Activated CD4-positive, alpha-beta T cell treated with anti-CD3 and anti-CD28 coated beads, Interleukin-2, amount 50 U/mL, for 1 hour (primary cell): ENCODE data around the gene HOTAIR.

ENCODE experiments used
- DNase-seq: peaks from one replicate; pipeline ENCODE4 v3.0.0-alpha.2; 2020

HOTAIR gene

GRCh38 chr12:53974084-53975063 lies at the start of gene HOTAIR:
HOTAIR (minus strand) TSS chr12:53974954.
- no peak for DNase-seq

GRCh38 chr12:54024127-54024526 lies 49.4 kb upstream of the HOTAIR start:
- no peak for DNase-seq

DNA sequence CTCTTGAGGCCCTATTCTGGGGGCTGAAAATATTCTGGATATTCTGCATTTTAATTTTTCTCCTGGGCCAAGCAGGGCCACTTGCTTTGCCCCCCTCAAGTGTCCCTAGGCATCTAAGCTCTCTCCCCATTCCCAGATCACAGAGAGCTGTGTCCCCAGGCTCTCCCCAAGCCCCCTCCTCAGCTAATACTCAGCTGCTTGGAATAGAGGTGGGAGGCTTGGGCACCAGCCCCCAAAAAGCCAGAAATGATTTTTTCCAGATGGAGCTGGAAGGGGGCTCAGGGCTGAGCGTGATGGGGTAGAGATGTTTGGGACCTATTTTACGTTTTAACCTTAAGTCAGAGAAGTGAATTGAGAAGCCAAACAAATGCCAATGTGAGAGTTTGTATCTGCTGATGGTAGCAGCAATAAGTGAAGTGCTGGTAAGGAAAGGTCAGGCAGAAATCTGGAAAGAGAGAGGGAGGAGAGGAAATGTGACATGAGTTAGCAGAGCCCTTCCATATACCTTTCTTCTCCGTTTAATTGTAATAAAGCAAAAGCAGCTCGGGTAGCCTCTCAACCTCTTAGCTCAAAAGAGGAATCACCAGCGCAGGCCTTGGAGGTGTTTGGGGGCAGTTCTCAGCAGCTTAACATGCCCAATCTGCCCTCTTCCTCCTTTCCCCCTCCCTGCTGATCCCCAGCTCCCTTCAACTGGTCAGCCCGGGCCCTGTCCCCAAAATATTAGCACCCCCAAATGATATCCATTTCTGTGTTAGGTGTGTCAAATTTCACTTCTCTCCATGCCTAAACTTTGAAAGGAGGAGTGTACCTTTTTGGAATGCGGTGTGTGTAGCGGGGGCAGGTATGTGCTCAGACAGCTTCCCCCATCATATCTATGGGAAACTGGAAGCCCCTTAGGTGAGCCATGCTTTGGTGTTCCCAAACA lies 48.5 kb upstream of the HOTAIR start:
- DNase-seq: no peak

DNA sequence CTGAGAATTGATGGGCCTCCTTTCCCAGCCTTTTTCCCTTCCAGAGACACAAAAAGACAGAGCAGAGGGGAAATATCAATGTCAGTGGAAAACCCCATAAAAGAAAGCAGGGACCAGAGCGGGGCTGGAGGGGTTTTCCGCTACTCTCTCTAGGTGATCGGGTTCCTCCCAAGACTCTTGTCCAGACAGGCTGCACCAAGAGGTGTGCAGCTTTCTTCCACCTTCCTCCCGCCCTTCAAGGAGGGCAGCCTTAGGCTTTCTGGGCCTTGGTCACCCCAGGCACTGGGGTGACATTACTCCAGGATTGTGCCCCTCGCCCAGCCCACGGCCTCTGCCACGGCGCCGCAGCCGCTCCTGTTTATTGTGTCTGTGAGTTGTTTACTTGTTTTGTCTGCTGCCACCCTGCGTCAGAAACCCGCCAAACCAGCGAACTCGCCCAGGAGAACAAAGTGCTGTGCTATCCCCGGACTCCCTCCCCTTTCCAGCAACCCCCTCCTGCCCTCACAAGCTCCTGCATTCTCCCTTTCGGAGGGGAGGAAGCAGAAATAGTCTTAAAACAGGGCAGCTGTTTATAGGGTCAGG lies 46.8 kb upstream of the HOTAIR start:
- DNase-seq: no peak

- no peak for DNase-seq
Measured at GRCh38 chr12:54020591-54021405, 46.0 kb upstream of the HOTAIR start.

- no peak for DNase-seq
Measured at GRCh38 chr12:54019924-54020590, 45.3 kb upstream of the HOTAIR start.

GRCh38 chr12:54019091-54019811 lies 44.5 kb upstream of the HOTAIR start:
- DNase-seq: no peak

DNA sequence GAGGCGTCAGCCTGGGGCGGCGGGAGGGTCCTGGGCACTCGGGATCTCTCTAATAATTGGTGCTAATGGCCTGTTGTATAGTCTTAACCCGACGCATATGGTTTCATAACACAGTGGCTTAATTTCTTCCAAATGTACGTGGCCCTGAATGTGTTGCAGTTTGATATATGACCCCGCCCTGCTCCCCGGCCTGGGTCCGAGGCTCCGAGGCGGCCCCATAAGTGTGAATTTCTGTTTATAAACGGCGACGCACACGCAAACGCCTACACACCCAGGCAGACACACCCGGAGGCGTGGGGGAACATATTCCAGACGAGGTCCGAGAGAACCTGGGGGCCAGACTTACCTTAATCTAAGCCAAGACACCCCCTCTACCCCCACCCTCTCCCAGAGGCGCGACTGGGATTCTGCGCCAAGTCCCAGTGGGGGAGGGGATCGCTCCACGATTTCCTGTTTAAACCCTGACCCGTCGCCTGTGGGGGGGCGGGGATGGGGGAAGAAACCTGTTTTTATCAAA lies 43.8 kb upstream of the HOTAIR start:
- no peak for DNase-seq

DNA sequence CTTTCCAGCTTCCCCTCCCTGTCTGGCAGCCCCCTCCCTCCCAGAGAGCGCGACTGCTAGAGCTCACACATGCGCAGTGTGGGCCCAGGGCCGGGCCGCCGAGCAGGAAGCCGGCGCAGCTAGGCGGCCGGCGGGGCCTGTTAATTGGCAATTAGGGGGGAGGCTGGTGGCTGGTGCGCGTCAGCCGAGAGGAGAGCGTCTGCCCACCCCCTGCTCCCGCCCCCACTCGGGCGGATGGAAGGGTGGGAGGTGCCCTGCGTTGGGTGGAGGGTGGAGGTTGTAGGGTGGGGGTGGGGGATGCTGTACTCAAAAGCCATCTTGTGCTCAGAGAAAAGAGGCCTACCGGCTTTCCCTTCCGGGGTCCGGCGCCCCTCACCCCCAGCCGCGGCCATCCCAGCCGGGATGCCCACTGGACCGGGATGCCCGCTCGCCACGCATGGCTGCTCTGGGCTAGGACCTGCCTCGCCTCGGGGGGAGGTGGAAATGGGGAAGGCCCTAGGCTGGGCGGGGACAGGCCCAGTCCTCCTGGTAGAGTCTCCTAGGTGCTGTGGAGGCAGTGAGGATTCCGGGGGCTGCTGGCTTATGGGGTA lies 43.2 kb upstream of the HOTAIR start:
- peak; percentile 58 for DNase-seq

DNA sequence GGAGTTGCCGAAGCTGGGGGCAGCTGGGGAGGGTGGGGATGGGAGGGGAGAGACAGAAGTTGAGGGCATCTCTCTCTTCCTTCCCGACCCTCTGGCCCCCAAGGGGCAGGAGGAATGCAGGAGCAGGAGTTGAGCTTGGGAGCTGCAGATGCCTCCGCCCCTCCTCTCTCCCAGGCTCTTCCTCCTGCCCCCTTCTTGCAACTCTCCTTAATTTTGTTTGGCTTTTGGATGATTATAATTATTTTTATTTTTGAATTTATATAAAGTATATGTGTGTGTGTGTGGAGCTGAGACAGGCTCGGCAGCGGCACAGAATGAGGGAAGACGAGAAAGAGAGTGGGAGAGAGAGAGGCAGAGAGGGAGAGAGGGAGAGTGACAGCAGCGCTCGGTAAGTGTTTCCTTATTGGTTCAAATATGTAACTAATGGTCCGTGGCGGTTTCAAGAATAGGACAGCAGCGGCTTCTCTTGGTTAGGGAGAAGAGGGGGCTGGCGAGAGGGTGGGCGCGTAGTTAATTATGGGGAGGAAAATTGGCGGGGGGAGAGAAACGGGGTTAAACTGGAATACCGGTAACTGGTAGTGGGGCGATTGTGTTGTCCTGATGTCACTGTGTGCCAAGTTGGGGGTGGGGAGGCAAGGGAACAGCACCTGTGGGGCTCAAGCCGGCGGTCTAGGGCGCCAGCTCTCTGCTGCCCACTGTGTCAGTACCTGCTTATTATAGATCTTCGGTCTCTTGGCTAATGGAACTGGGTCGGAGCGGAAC lies 42.5 kb upstream of the HOTAIR start:
- no peak for DNase-seq

DNA sequence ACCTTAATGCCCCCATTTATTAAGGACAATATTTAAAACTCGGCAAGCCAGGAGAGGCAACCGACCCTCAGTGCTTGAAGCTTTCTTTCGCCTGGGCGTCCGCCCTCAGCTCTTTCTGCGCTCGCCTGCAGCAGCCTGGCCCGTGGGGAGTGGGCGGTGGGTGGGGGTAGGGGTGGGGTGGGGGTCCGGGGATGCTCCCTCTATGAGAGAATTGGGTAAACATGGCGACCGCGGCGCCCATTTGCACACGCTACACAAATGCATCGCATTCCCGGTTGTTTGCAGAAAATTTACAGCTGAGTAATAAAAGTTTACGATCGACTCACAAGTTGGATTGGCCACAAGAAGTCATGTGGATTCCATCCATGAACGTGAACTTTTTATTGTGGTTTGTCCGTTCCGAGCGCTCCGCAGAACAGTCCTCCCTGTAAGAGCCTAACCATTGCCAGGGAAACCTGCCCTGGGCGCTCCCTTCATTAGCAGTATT lies 41.8 kb upstream of the HOTAIR start:
- DNase-seq: no peak

- DNase-seq: no peak
Measured at GRCh38 chr12:54016051-54016450, 41.3 kb upstream of the HOTAIR start.

DNA sequence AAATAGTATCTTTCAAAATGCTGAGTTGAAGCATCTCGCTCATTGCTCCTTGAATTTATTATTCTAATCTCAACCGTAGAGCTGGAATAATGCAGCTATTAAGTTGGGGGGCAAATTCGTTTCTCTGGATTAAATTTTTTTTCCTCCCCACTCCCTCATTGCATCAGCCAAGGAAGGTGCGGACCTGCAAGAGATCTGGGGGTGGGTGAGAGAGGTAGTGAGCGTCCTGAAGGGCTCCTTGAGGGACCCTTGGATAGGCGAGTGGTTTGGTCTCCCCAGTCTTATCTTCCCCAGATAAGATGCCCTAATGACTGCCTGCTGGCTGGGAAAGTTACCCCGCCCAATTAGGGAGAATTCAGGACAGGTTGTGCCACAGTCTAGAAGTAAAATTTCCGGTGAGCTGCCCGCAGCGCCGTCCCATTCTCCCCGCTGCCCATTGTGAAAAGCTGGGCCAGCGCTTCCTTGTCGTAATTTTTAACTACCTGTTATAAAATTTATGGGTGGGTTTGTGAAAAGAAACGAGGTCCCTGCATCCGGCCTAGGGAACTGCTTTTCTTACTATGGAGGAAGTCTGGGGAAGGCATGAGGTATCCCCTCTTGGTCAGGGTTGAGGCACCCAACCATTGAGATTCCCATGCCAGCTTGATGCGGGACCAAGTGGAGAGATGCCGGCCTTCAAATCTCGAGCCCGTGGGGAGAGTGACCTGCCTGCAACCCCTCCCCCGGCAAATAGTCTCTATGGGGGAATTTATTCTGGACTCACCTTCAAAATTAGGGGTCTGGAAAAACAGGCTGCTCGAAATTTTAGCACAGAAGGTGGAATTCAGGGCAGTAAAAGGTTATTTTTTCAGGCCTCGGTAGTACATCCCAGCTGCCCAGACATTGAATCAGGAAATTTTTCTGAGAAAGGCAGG lies 40.5 kb upstream of the HOTAIR start:
- no peak for DNase-seq

GRCh38 chr12:54014377-54015017 lies 39.7 kb upstream of the HOTAIR start:
- no peak for DNase-seq

DNA sequence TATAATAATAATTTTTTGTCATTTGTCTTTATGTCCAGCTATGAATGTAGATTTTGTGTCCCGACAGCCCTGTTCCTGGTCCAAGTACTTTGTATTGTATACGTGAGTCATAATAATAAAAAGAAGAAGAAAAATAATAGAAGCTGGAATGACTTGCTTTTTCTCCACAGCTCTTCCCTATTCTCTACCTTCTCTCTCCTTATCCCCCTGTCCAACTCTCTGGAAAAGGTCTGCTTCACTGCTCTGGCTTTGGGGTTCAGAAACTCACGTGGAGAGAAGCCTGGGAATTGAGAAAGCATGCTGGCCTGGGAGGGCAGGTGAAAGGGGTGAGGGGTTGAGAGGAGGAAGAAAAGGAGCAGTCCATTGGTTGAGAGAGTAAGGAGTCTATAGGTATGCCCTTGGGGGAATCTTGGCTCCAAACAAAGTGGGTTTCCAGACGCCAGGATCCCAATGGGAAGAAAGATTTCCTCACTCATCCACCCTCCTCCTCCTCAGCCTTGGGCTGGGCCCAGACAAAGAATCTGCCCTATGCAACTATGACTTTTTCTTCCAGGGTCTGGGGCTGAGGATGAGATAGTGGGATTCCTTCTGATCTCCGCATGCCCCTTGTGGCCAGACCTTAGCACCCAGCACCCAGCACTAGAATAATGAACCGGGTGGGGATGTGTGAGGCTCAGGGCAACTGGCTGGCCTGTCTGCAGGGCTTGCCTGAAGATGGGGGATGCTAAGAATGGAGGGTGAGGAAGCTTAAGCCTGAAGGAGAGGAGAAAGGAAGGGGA lies 38.1 kb upstream of the HOTAIR start:
- DNase-seq: no peak

- no peak for DNase-seq
Measured at GRCh38 chr12:54011665-54012532, 37.1 kb upstream of the HOTAIR start.
